Kidney capillary endothelial cell (primary cell): ENCODE data around the gene SLC25A21.
"Not testable (repeated sequence)": the region's sequence is repeated elsewhere in the genome, so short reads cannot be mapped to it uniquely, and the experiment has no call there.

Experiments
- DNase-seq: peaks from one replicate; pipeline ENCODE4 v3.0.0-alpha.2; 2018; ENCODE audit warnings: low spot score

Gene SLC25A21

DNA sequence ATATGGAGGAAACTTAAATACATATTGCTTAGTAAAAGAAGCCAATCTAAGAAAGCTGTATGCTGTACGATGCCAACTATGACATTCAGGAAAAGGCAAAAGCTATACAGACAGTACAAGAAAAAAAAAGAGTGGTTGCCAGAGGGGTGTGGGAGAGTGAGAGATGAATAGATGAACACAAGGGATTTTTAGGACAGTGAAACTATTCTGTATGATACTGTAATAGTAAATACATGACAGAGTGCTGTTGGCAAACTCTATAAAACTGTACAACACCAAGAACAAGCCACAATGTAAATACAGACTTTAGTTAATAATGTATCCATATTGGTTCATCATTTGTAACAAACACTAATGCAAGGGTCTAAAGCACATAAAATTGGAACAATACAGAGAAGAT lies 14.5 kb upstream of the SLC25A21 start:
- DNase-seq, result no peak

DNA sequence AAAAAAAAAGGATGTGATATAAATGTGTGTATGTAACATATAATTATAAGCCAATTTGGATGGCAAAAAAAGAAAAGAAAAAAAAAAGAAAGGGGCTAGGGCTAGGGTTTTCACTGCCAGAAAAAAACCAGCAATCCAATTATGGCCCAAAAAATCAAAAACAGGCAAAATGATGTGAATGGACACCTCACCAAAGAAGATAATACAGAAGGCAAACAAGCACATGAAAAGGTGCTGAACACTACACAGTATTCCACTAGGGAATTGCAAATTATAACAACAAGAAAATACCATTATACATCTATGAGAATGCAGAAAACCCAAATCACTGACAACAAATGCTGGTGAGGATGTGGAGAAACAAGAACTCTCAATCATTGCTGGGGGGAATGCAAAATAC lies 13.3 kb upstream of the SLC25A21 start:
- no peak for DNase-seq

DNA sequence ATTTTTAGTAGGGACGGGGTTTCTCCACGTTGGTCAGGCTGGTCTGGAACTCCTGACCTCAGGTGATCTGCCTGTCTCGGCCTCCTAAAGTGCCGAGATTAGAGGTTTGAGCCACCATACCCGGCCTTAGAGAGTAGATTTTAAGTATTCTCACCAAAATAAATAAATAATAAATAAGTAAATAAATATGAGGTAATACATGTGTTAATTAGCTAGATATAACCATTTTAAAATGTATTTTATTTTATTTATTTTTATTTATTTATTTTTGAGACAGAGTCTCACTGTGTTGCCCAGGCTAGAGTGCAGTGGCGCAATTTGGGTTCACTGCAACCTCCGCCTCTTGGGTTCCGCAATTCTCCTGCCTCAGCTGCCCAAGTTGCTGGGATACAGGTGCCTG lies 12.1 kb upstream of the SLC25A21 start:
- not testable (repeated sequence) for DNase-seq

GRCh38 chr14:37181441-37181840 lies 9.0 kb upstream of the SLC25A21 start:
- no peak for DNase-seq

DNA sequence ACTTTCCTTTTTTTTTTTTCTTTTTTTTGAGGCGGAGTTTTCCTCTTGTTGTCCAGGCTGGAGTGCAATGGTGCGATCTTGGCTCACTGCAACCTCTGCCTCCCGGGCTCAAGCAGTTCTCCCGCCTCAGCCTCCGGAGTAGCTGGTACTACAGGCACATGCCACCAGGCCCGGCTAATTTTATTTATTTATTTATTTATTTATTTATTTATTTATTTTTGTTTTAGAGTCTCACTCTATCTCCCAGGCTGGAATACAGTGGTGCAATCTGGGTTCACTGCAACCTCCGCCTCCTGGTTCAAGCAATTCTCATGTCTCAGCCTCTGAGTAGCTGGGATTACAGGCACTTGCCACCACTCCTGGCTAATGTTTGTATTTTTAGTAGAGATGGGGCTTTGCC lies 8.5 kb upstream of the SLC25A21 start:
- not testable (repeated sequence) for DNase-seq

DNA sequence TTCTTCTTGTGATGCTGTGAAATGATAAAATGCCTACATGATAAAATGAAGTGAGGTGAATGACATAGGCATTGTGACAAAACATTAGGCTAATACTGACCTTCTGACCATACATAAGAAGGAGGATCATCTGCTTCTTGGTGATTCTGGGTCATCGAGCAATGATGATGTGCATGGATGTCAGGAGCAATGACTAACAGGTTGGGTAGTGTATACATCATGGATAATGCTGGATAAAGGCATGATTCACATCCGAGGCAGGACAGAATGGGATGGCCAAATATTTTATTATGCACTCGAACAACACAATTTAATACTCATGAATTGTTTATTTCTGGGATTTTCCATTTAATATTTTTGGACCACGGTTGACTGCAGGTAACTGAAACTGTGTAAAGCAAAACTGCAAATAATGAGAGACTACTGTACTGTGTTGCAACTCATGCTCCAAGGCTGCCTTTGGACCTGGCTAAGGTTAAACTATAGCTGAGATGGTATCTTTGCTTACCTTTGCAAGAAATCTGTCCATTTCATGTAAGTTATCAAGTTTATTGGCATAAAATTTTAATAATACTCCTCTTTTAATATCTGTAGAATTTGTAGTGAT lies 7.6 kb upstream of the SLC25A21 start:
- DNase-seq, result no peak

GRCh38 chr14:37172936-37173614 lies 669 bp upstream of the SLC25A21 start:
- DNase-seq, result no peak

DNA sequence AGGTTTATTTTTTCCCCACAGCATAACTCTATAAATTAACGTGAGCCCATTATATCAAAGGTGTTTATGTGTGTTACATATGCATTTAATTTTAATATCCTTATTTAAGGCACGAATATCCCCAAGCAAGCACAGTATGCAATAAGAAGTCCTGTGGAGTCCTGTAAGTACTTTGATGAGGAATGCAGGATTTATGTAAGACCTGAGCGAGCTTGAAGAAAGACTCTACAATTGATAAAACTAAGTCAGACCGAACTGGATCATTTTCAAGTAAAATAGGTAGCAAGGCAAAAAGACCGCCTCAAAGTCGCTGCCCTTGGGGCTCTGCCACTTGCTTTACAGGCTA lies 755 bp downstream of the SLC25A21 start:
- no peak for DNase-seq

DNA sequence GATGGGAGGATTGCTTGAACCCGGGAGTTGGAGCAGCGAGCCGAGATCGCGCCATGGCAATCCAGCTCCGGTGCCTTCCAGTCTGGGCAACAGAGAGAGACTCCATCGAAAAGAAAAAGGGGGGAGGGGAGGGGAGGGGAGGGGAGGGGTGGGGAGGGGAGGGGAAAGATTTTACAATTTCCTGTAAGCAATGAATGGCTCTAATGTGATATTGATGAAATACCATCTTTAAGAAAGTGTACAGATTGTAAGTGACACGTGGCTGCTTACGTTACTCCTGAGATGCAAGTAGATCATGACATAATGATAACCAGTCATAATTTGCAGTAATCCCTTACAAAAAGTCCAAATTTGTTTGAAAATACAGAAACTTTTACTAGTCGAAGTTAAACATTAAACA lies 1.4 kb downstream of the SLC25A21 start:
- DNase-seq, result no peak

GRCh38 chr14:37170237-37170636 lies 2.2 kb downstream of the SLC25A21 start:
- no peak for DNase-seq

- DNase-seq, result no peak
Measured at GRCh38 chr14:37168721-37169120, 3.7 kb downstream of the SLC25A21 start.

DNA sequence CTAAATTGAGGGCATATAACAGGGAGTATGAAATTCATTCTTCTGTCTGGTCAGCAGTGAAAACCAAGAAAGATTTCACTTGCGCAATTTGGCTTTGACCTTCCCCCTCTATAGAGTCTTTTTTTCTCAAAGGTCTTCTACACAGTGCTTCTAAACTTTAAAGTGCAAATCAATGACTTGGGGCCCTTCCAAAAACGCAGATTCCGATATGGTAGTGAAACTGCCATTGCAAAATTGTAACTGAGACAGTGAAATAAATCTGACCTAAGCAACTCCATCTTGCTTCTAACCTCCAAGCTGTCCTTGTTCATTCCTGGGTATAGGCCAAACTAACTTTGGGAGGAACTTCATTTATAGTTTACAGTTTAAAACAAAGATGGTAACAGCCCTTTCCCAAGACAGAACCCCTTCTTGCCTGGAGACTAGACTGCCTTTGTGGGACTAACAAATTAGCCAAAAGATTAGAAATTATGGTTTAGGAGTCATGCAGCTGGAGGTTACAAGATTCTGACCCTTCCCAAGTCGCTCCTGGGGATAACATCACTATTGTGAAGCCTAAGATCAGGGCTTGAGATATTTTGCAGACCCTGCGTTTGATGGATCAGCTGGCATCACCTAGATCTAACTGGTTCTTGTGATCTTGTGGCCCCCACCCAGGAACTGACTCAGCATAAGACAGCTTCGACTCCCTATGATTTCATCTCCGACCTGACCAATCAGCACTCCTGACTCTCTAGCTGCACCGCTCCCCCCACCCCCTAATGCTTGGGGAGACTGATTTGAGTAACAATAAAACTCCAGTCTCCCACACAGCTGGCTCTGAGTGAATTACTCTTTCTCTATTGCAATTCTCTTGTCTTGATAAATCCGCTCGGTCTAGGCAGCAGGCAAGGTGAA lies 5.0 kb downstream of the SLC25A21 start:
- no peak for DNase-seq

GRCh38 chr14:37165794-37166193 lies 6.6 kb downstream of the SLC25A21 start:
- DNase-seq, result no peak

DNA sequence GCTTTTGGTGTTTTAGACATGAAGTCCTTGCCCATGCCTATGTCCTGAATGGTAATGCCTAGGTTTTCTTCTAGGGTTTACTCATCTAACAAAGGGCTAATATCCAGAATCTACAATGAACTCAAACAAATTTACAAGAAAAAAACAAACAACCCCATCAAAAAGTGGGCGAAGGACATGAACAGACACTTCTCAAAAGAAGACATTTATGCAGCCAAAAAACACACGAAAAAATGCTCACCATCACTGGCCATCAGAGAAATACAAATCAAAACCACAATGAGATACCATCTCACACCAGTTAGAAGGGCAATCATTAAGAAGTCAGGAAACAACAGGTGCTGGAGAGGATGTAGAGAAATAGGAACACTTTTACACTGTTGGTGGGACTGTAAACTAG lies 10.1 kb downstream of the SLC25A21 start:
- not testable (repeated sequence) for DNase-seq

GRCh38 chr14:37157987-37158386 lies 14.4 kb downstream of the SLC25A21 start:
- DNase-seq, result no peak

DNA sequence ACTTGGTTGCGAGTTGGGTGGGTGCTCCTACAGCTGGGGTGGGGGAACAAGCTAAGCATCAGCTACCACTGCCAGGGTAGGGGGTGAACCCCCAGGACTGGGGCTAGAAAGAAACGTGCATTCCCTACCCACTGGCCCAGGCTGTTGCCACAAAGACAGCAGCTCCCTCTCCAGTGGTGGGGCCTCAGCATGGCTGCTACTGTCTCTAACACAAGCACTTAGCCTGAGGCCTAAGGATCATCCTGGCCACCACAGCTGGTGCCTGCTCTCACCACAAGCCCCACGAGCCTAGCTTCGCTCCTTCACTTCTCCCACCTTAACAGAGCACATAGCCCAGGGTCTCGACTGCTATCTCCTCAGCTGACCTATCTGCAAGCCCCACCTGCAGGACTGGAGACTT lies 18.9 kb downstream of the SLC25A21 start:
- no peak for DNase-seq

DNA sequence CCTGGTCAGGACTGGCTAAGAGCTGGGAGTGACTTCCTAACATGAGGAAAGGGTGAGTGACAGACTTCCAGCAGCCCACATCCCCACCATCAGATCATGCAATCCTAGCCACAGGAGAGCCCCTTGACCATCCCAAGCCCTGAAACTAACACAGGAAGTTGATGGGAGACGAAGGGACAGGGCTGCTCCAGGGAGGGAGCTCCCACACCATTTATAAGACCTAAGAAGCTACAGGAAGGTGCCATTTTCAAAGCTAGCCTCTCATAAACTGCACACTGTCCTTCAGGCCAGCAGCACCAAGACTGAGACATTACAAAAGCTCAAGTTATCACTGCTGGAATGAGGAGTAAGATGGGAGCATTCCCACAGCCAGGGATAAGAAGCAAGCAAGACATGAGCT lies 19.4 kb downstream of the SLC25A21 start:
- no peak for DNase-seq

DNA sequence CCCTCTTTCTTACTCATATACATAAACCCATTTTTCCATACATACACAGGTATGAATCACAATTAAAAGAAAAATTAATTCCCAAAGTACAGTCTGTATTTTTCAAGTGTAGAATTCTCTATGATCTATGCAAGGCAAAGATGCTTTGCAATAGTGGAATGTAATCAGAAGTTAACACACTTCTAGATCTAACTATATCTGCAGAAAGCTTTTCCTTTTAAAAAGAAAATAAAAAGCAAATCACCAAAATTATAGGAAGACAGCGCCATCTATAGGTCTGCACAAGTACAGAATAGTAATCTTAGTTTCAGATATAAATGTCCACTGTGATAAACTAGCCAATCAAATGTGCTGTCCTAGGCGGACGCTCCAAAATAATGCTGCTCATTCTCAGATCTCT lies 22.0 kb downstream of the SLC25A21 start:
- DNase-seq, result peak; percentile 34

DNA sequence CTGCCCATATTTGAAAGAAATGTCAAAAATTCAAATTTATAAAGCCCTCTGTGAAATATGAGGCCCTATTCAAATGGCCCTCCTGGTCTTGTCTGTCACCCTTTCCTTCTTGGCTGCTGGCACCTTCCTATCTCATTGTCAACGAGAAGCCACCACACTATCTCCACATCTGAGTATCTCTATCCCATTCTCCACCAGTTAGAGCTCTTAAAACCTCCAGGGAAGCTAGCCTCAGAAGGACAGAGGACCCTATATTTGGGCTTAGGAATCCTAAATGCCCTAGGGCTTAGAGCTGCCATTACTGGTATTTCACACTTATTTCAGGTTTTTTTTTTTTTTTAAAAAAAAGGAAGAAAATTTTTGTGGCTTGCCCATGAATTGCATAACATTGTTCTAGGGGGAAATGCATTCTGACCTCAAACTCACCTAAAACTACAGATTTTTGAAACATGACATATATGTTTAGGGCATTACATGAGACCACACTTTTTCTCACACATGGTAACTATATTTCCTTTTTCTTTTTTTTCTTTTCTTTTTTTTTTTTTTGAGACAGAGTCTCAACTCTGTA lies 25.0 kb downstream of the SLC25A21 start:
- DNase-seq, result no peak

DNA sequence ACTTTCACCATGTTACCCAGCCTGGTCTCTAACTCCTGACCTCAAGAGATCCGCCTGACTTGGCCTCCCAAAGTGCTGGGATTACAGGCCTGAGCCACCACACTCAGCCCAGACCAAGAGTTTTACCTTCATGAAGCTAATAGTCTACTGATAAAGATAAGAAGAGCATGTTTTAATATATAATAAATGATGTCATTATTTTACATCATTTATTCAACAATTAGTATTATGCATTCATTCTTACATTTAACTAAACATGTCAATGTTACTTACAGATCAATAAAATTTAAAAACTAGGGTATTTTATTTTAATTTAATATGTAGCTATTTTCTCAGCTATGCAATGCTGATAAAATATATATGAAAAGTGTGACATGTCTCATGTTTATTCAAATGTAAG lies 26.0 kb downstream of the SLC25A21 start:
- DNase-seq, result not testable (repeated sequence)

GRCh38 chr14:37145395-37145794 lies 27.0 kb downstream of the SLC25A21 start:
- DNase-seq, result no peak

DNA sequence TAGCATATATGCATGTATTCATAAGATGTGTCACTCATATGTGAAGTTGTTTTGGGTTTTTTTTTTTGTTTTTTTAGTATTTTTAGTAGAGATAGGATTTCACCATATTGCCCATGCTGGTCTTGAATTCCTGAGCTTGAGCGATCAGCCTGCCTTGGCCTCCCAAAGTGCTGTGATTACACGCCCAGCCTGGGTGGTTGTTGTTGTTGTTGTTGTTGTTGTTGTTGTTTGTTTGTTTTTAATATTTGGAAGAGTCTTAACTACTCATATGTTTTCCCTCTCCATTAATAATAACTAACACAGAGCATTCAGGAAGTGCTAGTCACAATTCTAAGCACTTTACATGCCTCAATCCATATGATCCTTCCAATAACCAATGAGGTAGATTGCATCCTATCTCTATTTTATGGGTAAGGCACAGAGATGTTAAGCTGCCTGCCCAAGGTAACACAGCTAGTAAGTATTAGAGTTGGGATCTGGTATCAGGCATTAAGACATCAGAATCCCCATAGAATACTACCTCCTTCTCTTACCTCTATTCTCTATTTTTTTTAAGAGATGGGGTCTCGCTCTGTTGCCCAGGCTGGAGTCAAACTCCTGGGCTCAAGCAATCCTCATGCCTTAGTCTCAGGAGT lies 27.6 kb downstream of the SLC25A21 start:
- DNase-seq, result no peak
